Heart left ventricle (tissue), 16 donors: ENCODE measurements around the gene PHACTR3. TPM values are rescaled to one million over a fixed set of nuclear protein-coding genes. Genes with fewer than 3 reads are reported as not detected.

Experiments used
- ATAC-seq, 4 donors: fragments of 200-7000 bp; cut with Tn5 transposase; one replicate each; pipeline ENCODE4 v1.9.1; 2020 to 2022; ENCODE audit warnings: moderate library complexity in 4 of 4, mild to moderate bottlenecking in 3 of 4, moderate number of reproducible peaks in 1 of 4
- DNase-seq, 5 donors: peaks; one replicate each; pipeline ENCODE4 v3.0.0-alpha.2; 2020
- H3K27ac ChIP-seq, 12 donors: fragments of 200-600 bp; sonication (generic) in 4 of 12; one replicate each; pipeline versions ENCODE4 v1.5.0 to v1.8.0; 2016 to 2022; ENCODE audit warnings: mild to moderate bottlenecking in 2 of 12
- H3K27me3 ChIP-seq, 9 donors: fragments of 200-600 bp; sonication (generic) in 2 of 9; one replicate each; pipeline versions ENCODE4 v1.5.1 to v1.8.0; 2016 to 2022; ENCODE audit warnings: mild to moderate bottlenecking in 3 of 9
- H3K36me3 ChIP-seq, 9 donors: fragments of 200-600 bp; sonication (generic) in 2 of 9; one replicate each; pipeline versions ENCODE4 v1.5.0 to v1.8.0; 2018 to 2022; ENCODE audit warnings: mild to moderate bottlenecking in 2 of 9
- H3K4me1 ChIP-seq, 12 donors: fragments of 200-600 bp; sonication (generic) in 4 of 12; one replicate each; pipeline versions ENCODE4 v1.5.0 to v1.8.0; 2016 to 2022; ENCODE audit warnings: mild to moderate bottlenecking in 3 of 12
- H3K4me3 ChIP-seq, 12 donors: fragments of 200-600 bp; sonication (generic) in 4 of 12; one replicate each; pipeline versions ENCODE4 v1.5.0 to v1.8.0; 2017 to 2022; ENCODE audit warnings: mild to moderate bottlenecking in 9 of 12, moderate library complexity in 4 of 12
- H3K9me3 ChIP-seq, 12 donors: fragments of 200-600 bp; sonication (generic) in 4 of 12; one replicate each; pipeline versions ENCODE4 v1.5.0 to v1.8.0; 2016 to 2022; ENCODE audit warnings: mild to moderate bottlenecking in 1 of 12
- POLR2A ChIP-seq, 2 donors: fragments of 450-650 bp; IDR thresholded peaks; one replicate each; pipeline ENCODE4 v1.6.1; 2017; ENCODE audit warnings: antibody characterized with exemption in 2 of 2, mild to moderate bottlenecking in 2 of 2, moderate library complexity in 2 of 2
- WGBS, 4 donors: extraction: QIAGEN DNeasy Blood & Tissue Kit in 2 of 4; methylation state at CpG; one replicate each; pipeline versions ENCODE4 v1.1.5 to v1.1.7; 2013 to 2018; 5-methylcytosine and 5-hydroxymethylcytosine counted together
- intact Hi-C, 10 donors: fragments of 100-400 bp; cut with DNase I; formaldehyde crosslinking; loops; one replicate each; pipeline versions ENCODE4 v1.11.1 to v1.14.2; 2022
- polyA plus RNA-seq, 2 donors: library from polyadenylated mRNA; stranded (reverse); fragments of 200-250 nt; gene quantifications; one replicate each; pipeline ENCODE4 v1.2.3, GENCODE V29; 2013
- total RNA-seq, 9 donors: library from RNA; depleted of rRNA in 2 of 9; stranded (reverse); fragments of >200 nt in 2 of 9; fragmentation: NEBNext Ultra II Directional in 3 of 9; extraction: Animal tissue kit (Norgen Biotek cat#: 25700) in 3 of 9; gene quantifications; one replicate each; pipeline versions ENCODE4 v1.1.0 to v1.2.4, GENCODE V29; 2016 to 2023
- TF ChIP-seq, protein P1 (sequence below), 12 donors: fragments of 200-600 bp; sonication (generic) in 4 of 12; IDR thresholded peaks; one replicate each; pipeline versions ENCODE4 v1.5.0 to v1.8.0; 2018 to 2022; ENCODE audit warnings: antibody characterized with exemption in 12 of 12, mild to moderate bottlenecking in 5 of 12
- donor health status: ischemic (EF 13 %, LVEDD 7.1; RV severe dilation, severe dysfunction).
- donor health status: healthy with polysubstance abuse.
- donor health status: DM: no; HTN: yes; CAD: no.
- donor health status: DM: no; HTN: no; CAD: no.
- donor health status: ischemic (EF 25% LVEDD 6.9; RV normal size, moderate dysfunction).
- donor health status: ischemic (EF 25% LVEDD 5.7; RV mildly dilated, moderate dysfunction).
- donor health status: healthy.
- donor health status: DM: yes; HTN: yes; CAD: no.
- donor health status: ischemic (EF 35%, LVEDD 5.7; RV mildly dilated, moderate dysfunction).
- donor health status: nonischemic (EF 11% LVEDD 7.7; RV severe dilation, severe dysfunction).
- donor health status: DM: yes; HTN: yes; CAD: no.
- donor health status: PGD.
- donor health status: ischemic (EF 29% LVEDD 5.4; RV normal size, mild dysfunction).
- donor health status: nonischemic (EF 23%, LVEDD 6.1; RV moderate dilation, normal function).

PHACTR3 gene
- total and polyA plus RNA-seq, 11 donors = 0.19 to 14.6 (median 3.5) TPM

DNA sequence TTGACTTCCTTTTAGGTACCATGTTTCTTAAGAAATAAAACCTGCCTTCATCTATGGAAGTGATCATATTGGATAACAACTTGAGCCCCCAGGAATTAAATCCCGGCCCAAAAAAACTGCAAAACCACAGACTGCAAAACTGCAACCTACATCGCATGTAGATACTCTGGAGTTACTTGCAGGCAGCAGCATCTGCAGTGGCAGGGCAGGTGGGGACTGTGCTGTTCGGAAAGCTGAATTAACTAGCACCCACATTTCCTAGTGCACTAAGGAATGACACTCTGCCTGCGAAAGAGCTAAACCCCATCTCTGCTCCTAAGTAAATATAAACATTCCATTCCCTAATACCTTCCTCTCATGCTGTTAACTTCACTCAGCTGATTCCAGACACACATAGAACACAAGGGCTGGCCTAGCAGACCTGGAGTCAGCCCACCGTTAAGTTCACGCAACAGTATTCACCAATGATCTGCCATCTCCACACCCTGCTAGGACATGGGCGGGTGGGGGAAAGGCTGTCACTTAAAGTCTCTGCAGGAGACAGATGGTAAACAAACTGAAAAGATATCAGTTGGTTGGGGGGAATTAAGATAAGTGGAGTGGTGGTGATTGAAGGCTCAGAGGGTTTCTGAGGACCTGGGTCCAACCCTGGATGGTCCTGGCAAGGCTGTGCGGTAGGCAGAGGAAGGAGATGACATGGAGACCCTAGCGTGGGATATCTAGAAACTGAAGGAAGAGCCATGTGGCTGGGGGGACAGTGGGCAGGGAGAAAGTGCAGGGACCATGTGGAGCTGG is 200.7 kb downstream of the PHACTR3 start:
- Histone ChIP-seq H3K9me3 (peaks cover 0 to 11% (median 3%) of the 10 kb centered on the region in 12 donors), H3K36me3 (no peaks in the 10 kb centered on the region), H3K4me3 (no peak overlapping the region), H3K27ac (no peak overlapping the region), H3K27me3 (no peaks in the 10 kb centered on the region), H3K4me1 (no peaks in the 10 kb centered on the region)
- TF ChIP-seq, protein P1, sequence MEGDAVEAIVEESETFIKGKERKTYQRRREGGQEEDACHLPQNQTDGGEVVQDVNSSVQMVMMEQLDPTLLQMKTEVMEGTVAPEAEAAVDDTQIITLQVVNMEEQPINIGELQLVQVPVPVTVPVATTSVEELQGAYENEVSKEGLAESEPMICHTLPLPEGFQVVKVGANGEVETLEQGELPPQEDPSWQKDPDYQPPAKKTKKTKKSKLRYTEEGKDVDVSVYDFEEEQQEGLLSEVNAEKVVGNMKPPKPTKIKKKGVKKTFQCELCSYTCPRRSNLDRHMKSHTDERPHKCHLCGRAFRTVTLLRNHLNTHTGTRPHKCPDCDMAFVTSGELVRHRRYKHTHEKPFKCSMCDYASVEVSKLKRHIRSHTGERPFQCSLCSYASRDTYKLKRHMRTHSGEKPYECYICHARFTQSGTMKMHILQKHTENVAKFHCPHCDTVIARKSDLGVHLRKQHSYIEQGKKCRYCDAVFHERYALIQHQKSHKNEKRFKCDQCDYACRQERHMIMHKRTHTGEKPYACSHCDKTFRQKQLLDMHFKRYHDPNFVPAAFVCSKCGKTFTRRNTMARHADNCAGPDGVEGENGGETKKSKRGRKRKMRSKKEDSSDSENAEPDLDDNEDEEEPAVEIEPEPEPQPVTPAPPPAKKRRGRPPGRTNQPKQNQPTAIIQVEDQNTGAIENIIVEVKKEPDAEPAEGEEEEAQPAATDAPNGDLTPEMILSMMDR (IDR thresholded peaks at IDR 0.05) = no peak
- TF ChIP-seq POLR2A (IDR thresholded peaks at IDR 0.05) = no peak
- no peak for ATAC-seq
- peak in 2 of 5 donors; percentile 1 to 4 for DNase-seq
- 66 to 79% (median 76%) methylated on average over 9 of the region's 9 CpGs for WGBS, 4 donors
- intact Hi-C loops = no loop called here

DNA sequence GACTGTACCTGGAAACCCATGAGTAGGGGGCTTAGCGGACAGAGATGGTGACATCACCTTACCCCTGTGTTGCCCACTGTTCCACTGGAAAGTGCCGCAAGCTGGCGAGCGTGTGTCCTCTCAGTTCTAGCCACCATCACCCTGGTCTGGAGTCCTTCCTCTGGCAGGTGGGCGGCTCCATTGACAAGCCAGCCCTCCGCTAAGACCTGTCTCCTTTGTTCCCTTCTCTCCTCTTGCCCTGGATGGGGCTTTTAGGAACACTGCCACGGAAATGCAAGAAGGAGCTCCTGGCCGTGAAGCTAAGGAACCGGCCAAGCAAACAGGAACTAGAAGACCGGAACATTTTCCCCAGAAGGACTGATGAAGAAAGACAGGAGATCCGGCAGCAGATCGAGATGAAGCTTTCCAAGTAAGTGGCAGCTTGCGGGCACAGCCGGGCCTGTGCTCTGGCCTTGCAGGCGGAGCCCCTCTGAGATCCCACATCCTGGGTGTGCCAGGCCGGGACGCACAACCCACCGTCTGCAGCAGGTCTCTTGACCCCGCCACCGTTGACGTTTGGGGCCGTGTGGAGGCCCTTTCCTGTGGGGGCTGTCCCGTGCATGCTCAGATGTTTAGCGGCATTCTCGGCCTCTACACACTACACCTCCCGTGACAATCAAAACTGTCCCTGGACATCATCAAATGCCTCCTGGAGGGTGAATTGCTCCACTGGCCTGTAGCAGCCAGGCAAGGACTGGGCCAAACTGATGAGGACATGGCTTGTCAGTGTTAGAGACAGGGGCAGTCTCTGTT is 201.6 kb downstream of the PHACTR3 start:
- Histone ChIP-seq H3K27me3 (no peaks in the 10 kb centered on the region), H3K4me3 (no peak overlapping the region), H3K4me1 (no peaks in the 10 kb centered on the region), H3K36me3 (no peaks in the 10 kb centered on the region), H3K9me3 (peaks cover 0 to 2% (median under 1%) of the 10 kb centered on the region in 12 donors), H3K27ac (no peak overlapping the region)
- WGBS, 4 donors = 77 to 87% (median 83%) methylated on average over 26 of the region's 26 CpGs
- DNase-seq (peak in 1 of 5 donors; percentile 8), ATAC-seq (peak in 1 of 4 donors; percentile 10)
- TF ChIP-seq, protein P1 (IDR thresholded peaks at IDR 0.05) = no peak
- intact Hi-C loops = no loop called here

DNA sequence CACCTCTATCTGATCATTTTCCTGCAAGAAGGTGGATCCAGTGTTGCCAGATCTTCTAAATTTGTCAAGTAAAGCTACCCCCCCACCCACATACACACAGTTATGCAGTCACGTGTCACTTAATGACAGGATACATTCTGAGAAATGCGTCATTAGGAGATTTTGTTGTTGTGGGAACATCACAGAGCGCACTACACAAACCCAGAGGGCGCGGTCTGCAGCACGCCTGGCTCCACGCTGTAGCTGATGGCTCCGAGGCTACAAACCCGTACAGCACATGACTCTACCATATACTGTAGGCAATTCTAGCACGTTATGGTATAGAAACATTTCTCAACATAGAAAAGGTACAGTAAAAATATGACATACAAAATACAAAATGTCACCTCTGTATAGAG is 202.2 kb downstream of the PHACTR3 start:
- Histone ChIP-seq H3K4me1 (no peaks in the 10 kb centered on the region), H3K4me3 (no peak overlapping the region), H3K36me3 (no peaks in the 10 kb centered on the region), H3K27ac (no peak overlapping the region), H3K27me3 (no peaks in the 10 kb centered on the region), H3K9me3 (no peaks in the 10 kb centered on the region)
- peak in 1 of 5 donors; percentile 1 for DNase-seq
- TF ChIP-seq POLR2A (IDR thresholded peaks at IDR 0.05) = no peak
- TF ChIP-seq, protein P1 (IDR thresholded peaks at IDR 0.05) = no peak
- WGBS, 4 donors = 91 to 98% (median 94%) methylated on average over 10 of the region's 10 CpGs
- intact Hi-C loops = no loop called here
- no peak for ATAC-seq
